PC-9 (cell line): Measurements from ENCODE around the gene POLD3.
A peak's percentile ranks its signal among the peaks of the same experiment; 100 is the strongest.

Experiments
- CTCF ChIP-seq: fragments of 200-600 bp; sonication (generic); conservative IDR thresholded peaks from 2 replicates; pipeline ENCODE4 v1.6.1; 2017; ENCODE audit warnings: mixed run types, antibody characterized with exemption, mild to moderate bottlenecking, moderate library complexity
- EZH2 ChIP-seq: fragments of 200-600 bp; sonication (generic); IDR thresholded peaks from 2 replicates; pipeline ENCODE4 v1.8.0; 2017; ENCODE audit warnings: antibody characterized with exemption, low read depth

GRCh38 chr11:74634537-74634936, 42.2 kb downstream of the POLD3 start:
- TF ChIP-seq CTCF = peak; percentile 66
- TF ChIP-seq EZH2 = no peak
